ENCODE data around the gene KRTAP9-8. TPM values are rescaled to one million over a fixed set of nuclear protein-coding genes. Genes with fewer than 3 reads are reported as not detected.
"Not testable (repeated sequence)": the region's sequence is repeated elsewhere in the genome, so short reads cannot be mapped to it uniquely, and the experiment has no call there.

KRTAP9-8 gene
- not detected in 2 replicates for total RNA-seq (2014; rRNA removed; shearing (Covaris generic))

GRCh38 chr17:41237949-41238437 is at the start of gene KRTAP9-8:
Gene KRTAP9-8, plus strand, starts transcription at chr17:41237999. Its CDS starts 53 bp downstream, at chr17:41238052.
- DNase-seq (ENCODE audit: low read depth), result not testable (repeated sequence)

- DNase-seq (ENCODE audit: low read depth), result not testable (repeated sequence)
These were observed 47.9 kb upstream of the KRTAP9-8 start, which contains the start of gene KRTAP9-1 for GRCh38 chr17:41189837-41190318. Gene KRTAP9-1, plus strand, starts transcription at chr17:41189887. Its CDS starts 0 bp downstream, at chr17:41189887.

GRCh38 chr17:41190328-41190727 is 47.5 kb upstream of the KRTAP9-8 start:
- no peak for DNase-seq (ENCODE audit: low read depth)

- DNase-seq (ENCODE audit: low read depth), result no peak
These were observed 41.7 kb upstream of the KRTAP9-8 start for GRCh38 chr17:41196068-41196467.

GRCh38 chr17:41199421-41200078 is 38.2 kb upstream of the KRTAP9-8 start:
- no peak for DNase-seq (ENCODE audit: low read depth)

- DNase-seq (ENCODE audit: low read depth), result peak; percentile 61
These were observed 25.8 kb upstream of the KRTAP9-8 start for GRCh38 chr17:41211845-41212466.

GRCh38 chr17:41212524-41213169 is 25.2 kb upstream of the KRTAP9-8 start:
- no peak for DNase-seq (ENCODE audit: low read depth)

- DNase-seq (ENCODE audit: low read depth), result no peak
These were observed 22.1 kb upstream of the KRTAP9-8 start for GRCh38 chr17:41215681-41216080.

GRCh38 chr17:41223821-41224220 is 14.0 kb upstream of the KRTAP9-8 start:
- DNase-seq (ENCODE audit: low read depth), result no peak

- peak; percentile 18 for DNase-seq (ENCODE audit: low read depth)
These were observed 11.7 kb upstream of the KRTAP9-8 start for GRCh38 chr17:41226051-41226450.

- not testable (repeated sequence) for DNase-seq (ENCODE audit: low read depth)
These were observed 11.2 kb upstream of the KRTAP9-8 start, which contains the start of gene KRTAP9-2 for GRCh38 chr17:41226598-41227095. Gene KRTAP9-2, plus strand, starts transcription at chr17:41226648. Its CDS starts 7 bp downstream, at chr17:41226655.

GRCh38 chr17:41230094-41230493 is 7.7 kb upstream of the KRTAP9-8 start:
- no peak for DNase-seq (ENCODE audit: low read depth)

- DNase-seq (ENCODE audit: low read depth), result no peak
These were observed 6.1 kb upstream of the KRTAP9-8 start for GRCh38 chr17:41231731-41232130.

- not testable (repeated sequence) for DNase-seq (ENCODE audit: low read depth)
These were observed 5.2 kb upstream of the KRTAP9-8 start, which contains the start of gene KRTAP9-3 for GRCh38 chr17:41232399-41233105. Gene KRTAP9-3, plus strand, starts transcription at chr17:41232449. Its CDS starts 53 bp downstream, at chr17:41232502.

- DNase-seq (ENCODE audit: low read depth), result not testable (repeated sequence)
These were observed 683 bp upstream of the KRTAP9-8 start for GRCh38 chr17:41237116-41237515.

- DNase-seq (ENCODE audit: low read depth), result not testable (repeated sequence)
These were observed 9.4 kb downstream of the KRTAP9-8 start for GRCh38 chr17:41246995-41247787.

- DNase-seq (ENCODE audit: low read depth), result not testable (repeated sequence)
These were observed 11.9 kb downstream of the KRTAP9-8 start, which contains the start of gene KRTAP9-4 for GRCh38 chr17:41249637-41250240. Gene KRTAP9-4, plus strand, starts transcription at chr17:41249687. Its CDS starts 34 bp downstream, at chr17:41249721.

- no peak for DNase-seq (ENCODE audit: low read depth)
These were observed 13.5 kb downstream of the KRTAP9-8 start for GRCh38 chr17:41251261-41251660.

GRCh38 chr17:41254861-41255260 is 17.1 kb downstream of the KRTAP9-8 start:
- DNase-seq (ENCODE audit: low read depth), result no peak

Measured in RPMI7951 (cell line).